HG03039 (cell line): Measurements from ENCODE around the gene XNDC1N.
"Not testable (repeated sequence)": the region's sequence is repeated elsewhere in the genome, so short reads cannot be mapped to it uniquely, and the experiment has no call there.

Experiments used
- ATAC-seq: cut with Tn5 transposase; IDR thresholded peaks from one replicate; pipeline ENCODE4 v1.9.1; 2021; ENCODE audit warnings: mild to moderate bottlenecking, moderate library complexity; ENCODE audit not compliant: unreplicated experiment

XNDC1N gene

GRCh38 chr11:71933141-71933933 is 4.9 kb upstream of the XNDC1N start:
- ATAC-seq, result no peak

GRCh38 chr11:71931245-71931602 is 2.8 kb upstream of the XNDC1N start:
- ATAC-seq, result no peak

- ATAC-seq, result no peak
Observed at GRCh38 chr11:71930556-71931244, 2.3 kb upstream of the XNDC1N start.

GRCh38 chr11:71929491-71929890 is 1.1 kb upstream of the XNDC1N start:
- no peak for ATAC-seq

GRCh38 chr11:71928737-71929443 is 496 bp upstream of the XNDC1N start, which contains the start of gene RNF121:
Gene RNF121 (plus strand): TSS chr11:71929046. CDS start chr11:71929062, 16 bp downstream.
- peak; percentile 73 for ATAC-seq

GRCh38 chr11:71917646-71918140 is 10.7 kb downstream of the XNDC1N start:
- no peak for ATAC-seq

- no peak for ATAC-seq
Observed at GRCh38 chr11:71914617-71915189, 13.7 kb downstream of the XNDC1N start.

GRCh38 chr11:71913756-71914526 is 14.5 kb downstream of the XNDC1N start:
- ATAC-seq, result no peak

GRCh38 chr11:71911986-71912340 is 16.4 kb downstream of the XNDC1N start:
- ATAC-seq, result not testable (repeated sequence)

GRCh38 chr11:71911321-71911985 is 16.9 kb downstream of the XNDC1N start:
- ATAC-seq, result not testable (repeated sequence)

GRCh38 chr11:71910775-71911174 is 17.6 kb downstream of the XNDC1N start:
- ATAC-seq, result not testable (repeated sequence)

GRCh38 chr11:71908218-71908617 is 20.2 kb downstream of the XNDC1N start:
- no peak for ATAC-seq

- not testable (repeated sequence) for ATAC-seq
Observed at GRCh38 chr11:71901137-71901536, 27.3 kb downstream of the XNDC1N start.

GRCh38 chr11:71895961-71896360 is 32.4 kb downstream of the XNDC1N start:
- ATAC-seq, result no peak

GRCh38 chr11:71889181-71889872 is 39.1 kb downstream of the XNDC1N start:
- not testable (repeated sequence) for ATAC-seq

- not testable (repeated sequence) for ATAC-seq
Observed at GRCh38 chr11:71888335-71889010, 39.9 kb downstream of the XNDC1N start.

- ATAC-seq, result not testable (repeated sequence)
Observed at GRCh38 chr11:71885806-71886205, 42.6 kb downstream of the XNDC1N start.
